ENCODE measurements around the gene ZNF205.
"Not testable (repeated sequence)": the region's sequence is repeated elsewhere in the genome, so short reads cannot be mapped to it uniquely, and the experiment has no call there.

Gene ZNF205

DNA sequence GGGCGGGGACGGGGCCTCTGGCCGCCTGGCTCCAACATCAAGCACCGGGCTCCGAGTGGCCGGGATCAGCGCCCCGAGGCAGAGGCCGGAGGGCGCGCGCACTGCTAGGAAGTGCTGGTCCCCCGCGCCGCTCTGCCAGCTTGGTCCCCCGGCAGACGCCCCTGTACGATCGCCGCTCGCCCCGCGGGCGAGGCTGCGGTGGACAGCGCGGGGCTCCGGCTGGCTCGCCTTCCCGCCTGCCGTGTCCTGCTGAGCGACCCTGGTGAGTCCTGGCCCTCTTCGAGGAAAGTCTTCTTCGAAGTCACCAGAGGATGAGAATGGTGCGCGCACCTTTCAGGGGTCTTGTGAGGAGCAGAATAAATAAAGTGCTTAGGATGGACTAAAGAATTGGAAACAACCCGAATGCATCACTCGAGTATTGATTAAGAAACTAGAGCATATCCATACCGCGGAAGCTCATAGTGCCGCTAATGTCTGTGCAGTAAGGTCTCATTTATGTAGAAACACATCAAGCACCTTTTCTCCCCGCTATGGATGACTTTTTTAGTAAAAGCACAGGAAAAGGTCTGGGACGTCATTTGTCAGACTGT lies 22.8 kb downstream of the ZNF205 start:
- peak; percentile 68 for DNase-seq

DNA sequence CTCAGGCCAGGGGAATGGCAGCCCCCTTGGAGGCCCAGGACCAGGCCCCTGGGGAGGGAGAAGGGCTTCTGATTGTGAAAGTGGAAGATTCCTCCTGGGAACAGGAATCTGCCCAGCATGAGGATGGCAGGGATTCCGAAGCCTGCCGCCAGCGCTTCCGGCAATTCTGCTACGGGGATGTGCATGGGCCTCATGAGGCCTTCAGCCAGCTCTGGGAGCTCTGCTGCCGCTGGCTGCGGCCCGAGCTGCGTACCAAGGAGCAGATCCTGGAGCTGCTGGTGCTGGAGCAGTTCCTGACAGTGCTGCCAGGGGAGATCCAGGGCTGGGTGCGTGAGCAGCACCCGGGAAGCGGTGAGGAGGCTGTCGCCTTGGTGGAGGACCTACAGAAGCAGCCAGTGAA lies 24.9 kb downstream of the ZNF205 start:
- no peak for DNase-seq

DNA sequence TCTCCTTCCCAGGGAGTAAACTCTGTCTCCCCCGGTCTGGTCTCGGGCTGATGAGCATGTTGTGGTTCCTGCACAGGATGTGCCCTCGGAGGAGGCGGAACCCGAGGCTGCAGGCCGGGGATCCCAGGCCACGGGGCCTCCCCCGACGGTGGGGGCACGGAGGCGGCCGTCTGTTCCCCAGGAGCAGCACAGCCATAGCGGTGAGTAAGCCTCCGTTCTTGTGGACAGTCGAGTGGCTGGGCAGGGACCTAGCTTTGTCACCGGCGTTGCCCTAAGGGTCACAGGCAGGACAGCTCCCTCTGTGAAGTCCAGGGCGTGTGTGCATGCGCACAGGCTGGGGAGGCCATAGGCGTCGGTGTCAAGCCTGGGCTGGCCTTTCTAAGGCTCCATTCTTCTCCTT lies 26.0 kb downstream of the ZNF205 start:
- no peak for DNase-seq

DNA sequence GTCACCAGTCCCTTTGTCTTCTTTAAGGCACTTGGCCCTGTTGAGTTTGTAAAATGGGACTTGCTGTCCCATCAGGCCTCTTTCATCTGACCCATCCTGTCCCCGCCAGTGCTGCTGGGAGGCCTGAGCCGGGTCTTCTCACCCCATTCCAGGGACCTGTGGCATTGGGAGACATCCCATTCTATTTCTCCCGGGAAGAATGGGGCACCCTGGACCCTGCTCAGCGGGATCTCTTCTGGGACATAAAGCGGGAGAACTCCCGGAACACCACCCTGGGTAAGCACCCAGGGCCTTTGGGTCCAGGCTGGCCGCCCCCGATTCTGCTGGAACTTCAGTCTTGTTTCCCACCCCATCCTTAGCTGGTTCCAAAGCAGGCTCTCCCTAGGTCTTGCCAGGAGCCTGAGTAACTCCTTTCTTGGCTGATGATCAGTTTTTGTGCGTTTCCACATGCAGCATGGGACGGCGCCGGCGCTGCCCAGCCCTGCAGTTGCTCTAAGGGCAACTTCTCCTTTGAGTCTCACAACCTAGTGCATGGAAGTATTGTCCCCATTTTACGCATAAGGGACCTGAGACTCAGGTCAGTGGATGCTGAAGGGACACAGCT lies 26.5 kb downstream of the ZNF205 start:
- no peak for DNase-seq

DNA sequence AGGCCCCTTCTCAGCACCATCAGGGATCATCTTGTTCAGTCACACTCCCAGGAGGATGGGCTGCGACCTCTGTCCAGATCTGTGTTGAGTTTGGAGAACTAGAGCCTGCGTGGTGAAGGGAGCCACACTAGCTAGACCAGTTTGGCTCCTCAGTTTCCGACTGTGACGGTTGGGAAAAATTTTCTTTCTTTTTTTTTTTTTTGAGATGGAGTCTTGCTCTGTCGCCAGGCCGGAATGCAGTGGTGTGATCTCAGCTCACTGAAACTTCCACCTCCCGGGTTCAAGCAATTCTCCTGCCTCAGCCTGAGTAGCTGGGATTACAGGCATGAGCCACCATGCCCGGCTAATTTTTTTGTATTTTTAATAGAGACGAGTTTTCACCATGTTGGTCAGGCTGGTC lies 27.2 kb downstream of the ZNF205 start:
- not testable (repeated sequence) for DNase-seq

DNA sequence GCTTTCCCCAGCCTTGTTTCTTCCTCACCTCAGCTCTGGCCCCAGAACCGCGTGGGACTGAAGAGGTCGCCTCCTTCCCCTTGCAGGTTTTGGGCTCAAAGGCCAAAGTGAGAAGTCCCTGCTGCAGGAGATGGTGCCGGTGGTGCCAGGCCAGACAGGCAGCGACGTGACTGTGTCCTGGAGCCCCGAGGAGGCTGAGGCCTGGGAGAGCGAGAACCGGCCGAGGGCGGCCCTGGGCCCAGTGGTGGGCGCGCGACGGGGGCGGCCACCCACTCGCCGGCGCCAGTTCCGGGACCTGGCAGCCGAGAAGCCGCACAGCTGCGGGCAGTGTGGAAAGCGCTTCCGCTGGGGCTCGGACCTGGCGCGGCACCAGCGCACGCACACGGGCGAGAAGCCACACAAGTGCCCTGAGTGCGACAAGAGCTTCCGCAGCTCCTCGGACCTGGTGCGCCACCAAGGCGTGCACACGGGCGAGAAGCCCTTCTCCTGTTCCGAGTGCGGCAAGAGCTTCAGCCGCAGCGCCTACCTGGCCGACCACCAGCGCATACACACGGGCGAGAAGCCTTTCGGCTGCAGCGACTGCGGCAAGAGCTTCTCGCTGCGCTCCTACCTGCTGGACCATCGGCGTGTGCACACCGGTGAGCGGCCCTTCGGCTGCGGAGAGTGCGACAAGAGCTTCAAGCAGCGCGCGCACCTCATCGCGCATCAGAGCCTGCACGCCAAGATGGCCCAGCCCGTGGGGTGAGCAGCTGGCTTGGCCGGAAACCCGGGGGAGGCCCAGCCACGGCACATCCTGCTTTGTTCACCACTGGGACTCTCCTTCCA lies 28.4 kb downstream of the ZNF205 start:
- no peak for DNase-seq

DNA sequence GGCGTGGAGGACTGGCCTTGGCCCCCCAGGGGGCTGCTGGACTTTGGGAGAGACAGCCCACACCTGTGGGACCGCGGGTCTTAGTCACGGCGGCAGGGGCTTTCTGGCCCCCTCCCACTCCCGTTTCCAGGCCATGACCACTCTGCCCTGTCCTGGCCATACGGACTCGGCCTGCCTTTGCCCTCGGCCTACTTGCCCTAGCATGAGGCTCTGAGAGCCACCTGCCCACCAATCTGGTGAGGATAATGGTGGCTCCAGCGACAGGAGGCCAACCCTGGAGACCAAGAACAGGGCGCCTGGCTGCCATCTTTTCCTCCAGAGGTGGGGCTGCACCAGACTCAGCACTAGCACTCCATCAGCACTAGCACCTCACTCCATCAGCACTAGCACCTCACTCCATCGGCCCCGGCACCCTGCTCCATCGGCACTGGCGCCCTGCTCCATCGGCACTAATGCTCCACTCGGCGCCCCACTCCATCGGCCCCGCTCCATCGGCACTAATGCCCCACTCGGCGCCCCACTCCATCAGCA lies 29.5 kb downstream of the ZNF205 start:
- no peak for DNase-seq

DNA sequence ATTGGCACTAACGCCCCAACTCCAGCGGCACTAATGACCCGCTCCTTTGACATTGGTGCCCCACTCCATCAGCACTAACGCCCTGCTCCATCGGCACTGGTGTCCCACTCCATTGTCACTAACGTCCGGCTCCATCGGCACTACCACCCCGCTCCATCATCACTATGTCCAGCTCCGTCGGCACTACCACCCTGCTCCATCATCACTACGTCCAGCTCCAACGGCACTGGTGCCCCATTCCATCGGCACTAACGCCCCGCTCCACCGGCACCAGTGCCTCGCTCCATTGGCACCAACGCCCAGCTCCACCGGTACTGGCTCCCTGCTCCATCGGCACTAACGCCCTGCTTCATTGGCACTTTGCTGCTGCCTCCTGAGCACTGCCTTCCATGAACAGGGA lies 29.9 kb downstream of the ZNF205 start:
- DNase-seq, result no peak

DNA sequence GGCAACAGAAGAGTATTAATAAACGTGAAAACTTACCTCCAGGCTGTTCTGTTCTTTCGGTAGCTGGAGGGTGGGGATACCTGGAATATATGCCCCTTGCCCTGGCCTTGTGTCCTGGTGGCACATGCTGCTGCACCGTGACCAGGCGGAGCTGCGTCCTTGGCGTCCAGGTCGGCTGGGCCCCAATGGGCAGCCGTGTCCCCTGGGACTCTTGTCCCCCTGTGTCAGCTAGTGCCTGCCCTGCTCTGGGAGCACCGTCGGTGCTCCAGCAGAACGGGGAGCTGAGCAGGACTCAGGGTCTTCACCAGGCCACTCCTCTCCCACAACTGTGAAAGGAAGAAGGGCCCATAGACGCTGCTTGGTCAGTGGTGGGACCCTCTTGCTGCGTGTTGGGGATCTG lies 30.4 kb downstream of the ZNF205 start:
- no peak for DNase-seq

DNA sequence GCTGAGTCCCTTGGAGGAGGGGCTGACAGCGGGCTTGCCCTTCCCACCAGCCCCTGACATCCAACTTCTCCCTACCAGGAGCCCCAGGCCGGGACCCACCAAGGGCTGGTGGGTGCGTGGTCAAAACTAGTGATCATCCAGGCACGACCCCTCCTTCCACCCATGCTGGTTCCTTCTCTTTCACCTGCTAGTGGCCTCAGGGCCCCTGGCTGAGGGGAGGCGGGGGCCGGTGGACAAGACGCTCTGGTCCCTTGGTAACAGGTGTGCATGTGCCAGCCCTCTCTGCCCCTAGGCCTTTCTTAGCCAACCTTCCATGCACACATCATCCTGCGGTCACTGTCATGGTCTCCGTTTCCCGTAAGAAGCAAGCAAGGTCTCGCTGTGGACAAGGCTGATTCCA lies 30.8 kb downstream of the ZNF205 start:
- no peak for DNase-seq

DNA sequence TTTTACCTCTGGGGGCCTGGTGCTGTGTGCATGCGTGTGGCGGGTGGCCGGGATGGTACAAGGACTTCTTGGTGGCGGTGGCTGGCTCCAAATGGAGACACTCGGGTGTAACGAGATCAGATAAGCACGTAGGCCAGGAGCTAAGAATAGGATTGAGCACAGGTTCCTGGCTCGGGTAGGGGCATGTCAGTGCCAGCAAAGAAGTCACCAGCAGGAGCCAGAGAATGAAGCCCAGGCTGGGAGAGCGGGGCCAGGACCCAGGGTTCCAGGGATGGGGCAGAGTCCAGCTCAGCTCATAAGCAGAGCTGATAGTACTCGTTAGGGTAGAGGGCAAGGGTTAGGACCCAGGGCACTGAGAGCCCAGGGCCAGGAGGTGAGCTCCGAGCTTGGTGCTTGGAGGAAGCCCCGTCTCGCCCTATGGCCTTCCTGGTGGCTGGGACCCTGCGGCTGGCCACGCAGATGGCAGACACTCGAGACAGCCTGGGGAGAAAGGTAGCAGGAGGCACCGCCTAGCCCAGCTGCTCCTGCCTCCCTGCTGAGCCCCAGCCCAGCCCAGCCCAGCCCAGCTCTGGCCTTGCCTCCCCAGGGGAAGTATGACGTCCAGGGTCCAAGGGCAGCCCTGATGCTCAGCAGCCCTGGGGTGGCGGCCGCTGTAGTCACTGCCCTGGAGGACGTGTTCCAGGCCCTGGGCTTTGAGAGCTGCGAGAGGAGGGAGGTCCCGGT lies 31.4 kb downstream of the ZNF205 start:
- DNase-seq, result no peak

DNA sequence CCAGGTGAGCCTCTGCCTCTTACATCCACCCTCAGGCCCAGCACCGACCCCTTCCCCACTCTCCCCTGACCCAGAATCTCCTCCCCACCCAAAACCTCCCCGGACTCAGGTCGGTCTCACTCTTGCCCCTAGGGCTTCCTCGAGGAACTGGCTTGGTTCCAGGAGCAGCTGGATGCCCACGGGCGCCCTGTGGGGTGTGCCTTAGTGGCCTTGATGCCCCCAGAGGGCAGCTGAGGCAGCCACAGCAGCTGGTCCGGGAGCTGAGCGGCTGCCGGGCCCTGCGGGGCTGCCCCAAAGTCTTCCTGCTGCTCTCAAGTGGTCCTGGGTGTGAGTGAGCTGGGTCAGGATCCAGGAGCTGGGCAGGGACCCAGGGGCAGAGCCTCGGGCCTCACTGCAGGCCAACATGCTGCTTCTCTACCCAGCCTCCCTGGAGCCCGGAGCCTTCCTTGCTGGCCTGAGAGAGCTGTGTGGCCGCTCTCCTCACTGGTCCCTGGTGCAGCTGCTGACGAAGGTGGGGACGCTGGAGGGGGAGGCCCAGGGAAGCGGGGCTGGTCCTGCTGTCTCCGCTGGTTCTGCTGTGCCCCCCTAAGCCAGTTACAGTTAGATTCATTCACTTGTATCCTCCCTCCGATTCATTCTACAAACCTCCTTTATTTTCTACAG lies 32.1 kb downstream of the ZNF205 start:
- no peak for DNase-seq

DNA sequence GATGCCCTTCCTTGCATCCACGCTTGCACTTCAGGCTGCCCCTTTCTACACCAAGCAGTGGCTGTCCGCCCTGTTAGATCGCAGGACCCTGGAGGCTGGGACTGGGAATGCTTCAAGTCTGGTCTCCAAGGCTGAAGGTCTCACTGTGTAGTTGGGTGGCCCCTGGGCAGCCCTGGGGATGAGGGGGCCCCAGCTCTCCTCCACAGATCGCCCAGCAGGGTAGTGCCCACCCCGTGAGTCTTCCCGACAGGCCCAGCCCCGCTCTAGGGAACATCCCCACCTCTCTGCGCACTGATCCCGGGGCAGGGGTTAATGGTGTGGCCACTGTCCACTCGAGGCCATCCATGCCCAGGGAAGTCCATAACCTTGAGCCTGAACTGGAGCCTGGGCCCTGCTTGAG lies 32.8 kb downstream of the ZNF205 start:
- no peak for DNase-seq

DNA sequence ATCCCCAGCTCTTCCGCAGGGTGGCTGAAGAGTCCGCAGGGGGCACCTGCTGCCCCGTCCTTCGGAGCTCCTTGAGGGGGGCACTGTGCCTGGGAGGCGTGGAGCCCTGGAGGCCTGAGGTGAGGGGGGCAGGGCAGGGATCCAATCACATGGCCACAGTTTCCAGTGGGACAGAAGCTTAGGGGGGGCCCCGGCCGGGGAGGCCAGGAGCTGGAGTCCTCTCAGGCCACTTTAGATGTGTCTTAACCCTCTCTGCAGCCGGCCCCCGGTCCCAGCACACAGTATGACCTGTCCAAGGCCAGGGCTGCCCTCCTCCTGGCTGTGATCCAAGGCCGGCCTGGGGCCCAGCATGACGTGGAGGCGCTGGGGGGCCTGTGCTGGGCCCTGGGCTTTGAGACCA lies 33.3 kb downstream of the ZNF205 start:
- no peak for DNase-seq

DNA sequence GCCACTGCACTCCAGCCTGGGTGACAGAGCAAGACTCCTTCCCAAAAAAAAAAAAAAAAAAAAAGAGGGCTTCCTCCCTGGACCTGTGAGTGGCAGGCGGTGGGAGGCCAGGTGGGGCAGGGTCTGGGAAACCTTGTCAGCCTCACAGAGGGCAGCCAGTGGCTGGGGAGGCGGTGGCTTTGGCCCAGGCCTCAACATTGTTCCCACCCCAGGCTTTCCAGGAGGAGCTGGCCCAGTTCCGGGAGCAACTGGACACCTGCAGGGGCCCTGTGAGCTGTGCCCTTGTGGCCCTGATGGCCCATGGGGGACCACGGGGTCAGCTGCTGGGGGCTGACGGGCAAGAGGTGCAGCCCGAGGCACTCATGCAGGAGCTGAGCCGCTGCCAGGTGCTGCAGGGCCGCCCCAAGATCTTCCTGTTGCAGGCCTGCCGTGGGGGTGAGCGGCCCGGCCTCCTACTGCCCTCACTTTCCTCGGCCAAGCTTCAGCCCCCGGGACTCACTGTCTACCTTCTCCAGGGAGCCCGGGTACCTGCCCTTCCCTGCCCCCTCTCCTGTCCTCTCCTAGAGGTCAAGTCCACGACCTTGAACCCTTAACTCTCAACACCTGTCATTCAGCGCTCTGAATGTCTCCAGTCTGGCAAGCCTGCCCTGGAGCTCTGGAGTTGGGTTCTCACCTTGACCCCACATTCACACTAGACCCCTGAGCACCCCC lies 34.8 kb downstream of the ZNF205 start:
- DNase-seq, result no peak

DNA sequence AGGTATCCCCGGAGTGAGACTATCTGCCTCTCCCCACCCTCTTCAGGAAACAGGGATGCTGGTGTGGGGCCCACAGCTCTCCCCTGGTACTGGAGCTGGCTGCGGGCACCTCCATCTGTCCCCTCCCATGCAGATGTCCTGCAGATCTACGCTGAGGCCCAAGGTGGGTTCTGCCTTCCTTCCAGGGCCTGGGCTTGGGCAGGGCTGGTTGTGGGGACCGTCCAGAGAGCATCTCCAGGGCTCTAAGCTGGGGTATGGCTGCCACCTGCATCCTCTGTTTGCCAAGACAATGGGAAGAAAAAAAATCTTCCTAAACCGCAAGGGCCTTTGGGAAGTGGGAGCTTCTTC lies 35.3 kb downstream of the ZNF205 start:
- no peak for DNase-seq

DNA sequence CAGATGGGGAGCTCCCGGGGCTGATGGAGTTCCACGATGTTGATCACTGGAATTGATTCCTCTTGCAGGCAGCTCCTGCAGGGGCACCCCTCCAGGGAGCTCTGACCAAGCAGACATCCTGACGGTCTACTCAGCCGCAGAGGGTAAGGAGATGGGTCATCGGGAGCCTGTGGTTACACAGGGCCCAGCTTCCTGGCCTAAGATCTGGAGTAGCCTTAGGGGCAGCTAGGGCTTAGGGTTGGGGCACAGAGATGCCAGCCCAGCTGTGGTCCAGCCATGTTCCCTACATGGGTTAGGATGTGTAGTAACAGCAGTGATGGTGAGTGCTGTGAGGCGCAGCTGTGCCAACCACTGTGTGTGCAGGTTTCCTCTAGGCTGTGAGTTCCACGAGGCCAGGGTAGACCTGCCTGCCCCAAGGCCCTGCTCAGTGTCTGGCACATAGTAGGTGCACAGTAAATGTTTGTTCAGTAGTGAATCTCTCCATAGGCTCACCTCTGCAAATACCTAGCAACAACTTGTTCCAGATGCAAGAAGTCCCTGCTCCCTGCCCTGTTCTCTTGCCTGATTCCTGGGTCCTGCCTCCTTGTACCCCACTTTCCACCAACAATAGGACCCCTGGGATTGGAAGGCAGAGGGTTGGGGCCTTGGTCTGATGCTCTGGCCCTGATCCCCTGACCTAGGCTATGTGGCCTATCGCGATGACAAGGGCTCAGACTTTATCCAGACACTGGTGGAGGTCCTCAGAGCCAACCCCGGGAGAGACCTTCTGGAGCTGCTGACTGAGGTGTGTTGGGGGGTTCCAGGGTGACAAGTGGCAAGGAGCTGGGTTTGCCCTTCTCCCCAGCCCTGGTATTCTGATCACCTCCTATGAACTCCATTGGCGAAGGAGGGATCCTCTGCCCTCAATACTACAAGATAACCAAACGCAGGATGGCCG lies 36.1 kb downstream of the ZNF205 start:
- DNase-seq, result no peak

DNA sequence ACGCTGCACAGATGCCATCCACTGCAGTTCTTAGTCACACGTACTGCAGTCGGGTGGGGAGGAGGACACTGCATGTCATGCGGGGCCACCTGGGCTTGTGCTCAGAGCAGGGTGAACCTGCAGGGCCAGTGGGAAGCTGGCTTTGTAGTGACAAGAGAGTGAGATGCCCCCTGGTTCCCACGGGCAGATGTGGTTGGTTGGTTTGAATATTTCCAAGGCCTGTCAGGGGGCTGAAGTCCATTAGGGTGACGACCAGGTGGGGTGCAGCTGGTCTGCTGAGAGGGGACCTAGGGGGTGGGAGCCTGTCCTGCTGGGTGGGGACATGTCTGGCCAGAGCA lies 36.8 kb downstream of the ZNF205 start:
- DNase-seq, result no peak

DNA sequence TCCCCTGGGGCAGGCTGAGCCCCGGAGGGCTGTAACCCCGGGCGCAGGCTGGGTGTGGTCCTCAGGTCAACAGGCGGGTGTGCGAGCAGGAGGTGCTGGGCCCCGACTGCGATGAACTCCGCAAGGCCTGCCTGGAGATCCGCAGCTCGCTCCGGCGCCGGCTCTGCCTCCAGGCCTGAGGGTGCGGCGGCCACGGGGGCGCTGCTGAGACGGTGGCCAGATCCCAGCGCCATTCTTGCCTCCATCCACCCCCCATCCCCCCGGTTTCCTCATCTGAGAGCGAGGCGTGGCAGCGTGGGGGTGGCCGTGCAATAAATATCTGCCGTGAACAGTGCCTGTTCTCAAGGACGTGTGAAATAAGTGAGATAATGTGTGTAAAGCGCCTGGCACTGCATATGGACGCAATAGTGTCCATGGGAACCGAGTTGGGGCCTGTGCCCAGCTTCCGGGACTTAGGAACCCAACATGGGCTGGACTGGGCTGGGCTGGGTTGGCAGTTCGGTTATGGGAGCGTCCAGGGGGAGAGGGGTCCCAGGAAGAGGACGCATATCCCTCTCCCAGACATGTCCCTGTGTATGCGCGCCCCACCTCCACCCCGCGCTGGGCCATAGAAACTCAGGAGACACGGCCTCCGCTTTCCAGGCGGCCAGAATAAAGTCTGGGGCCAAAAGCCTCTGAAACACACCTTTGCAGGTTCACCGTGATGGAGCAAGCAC lies 37.4 kb downstream of the ZNF205 start:
- DNase-seq, result no peak

DNA sequence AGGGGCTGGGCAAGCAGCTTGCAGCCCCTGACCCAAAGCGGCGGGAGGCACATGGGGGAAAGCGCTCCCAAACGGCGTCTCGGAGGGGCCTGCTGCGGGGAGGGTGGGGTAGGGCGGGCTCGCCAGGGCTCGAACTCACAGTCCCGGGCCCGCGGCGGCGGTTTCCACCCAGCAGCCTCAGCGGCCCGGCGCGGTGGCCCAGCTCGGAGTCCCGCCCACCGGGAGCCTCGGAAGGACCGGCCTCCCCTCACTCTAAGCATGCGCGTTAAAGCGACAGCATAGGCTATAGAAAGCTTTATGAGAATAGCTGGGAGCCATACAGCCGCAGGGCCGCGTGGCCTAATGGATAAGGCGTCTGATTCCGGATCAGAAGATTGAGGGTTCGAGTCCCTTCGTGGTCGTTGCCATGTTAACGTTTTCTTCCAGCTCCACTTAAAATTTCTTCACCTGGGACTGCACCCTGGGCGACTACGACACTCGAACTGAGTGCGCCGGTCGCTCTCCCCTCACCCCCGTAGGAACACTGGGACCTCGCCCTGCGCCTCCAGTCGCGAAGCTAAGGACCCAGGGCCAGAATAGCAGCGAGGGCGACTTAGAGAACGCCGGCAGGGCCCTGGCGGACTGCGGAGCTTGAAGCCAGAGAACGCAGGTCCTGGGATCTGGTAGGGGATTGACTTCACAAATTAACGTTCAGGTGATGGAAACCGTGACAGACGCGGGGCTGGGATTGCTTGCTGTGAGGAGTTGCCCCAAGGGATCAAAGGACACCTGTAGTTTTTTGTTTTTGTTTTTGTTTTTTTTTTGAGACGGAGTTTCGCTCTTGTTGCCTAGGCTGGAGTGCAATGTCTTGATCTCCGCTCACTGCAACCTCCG lies 38.2 kb downstream of the ZNF205 start:
- DNase-seq, result peak; percentile 90
